ENCODE results near the gene RBM48. TPM values are rescaled to one million over a fixed set of nuclear protein-coding genes. Genes with fewer than 3 reads are reported as not detected.

Gene RBM48
- total and polyA plus RNA-seq, 2 of the 8 experiments (the other 6 are each of a cell fraction or from before 2014, with no cell fraction given): 4.3 to 8.6 TPM

- no peak for TF ChIP-seq CHD7 (IDR thresholded peaks at IDR 0.05; ENCODE audit: insufficient replicate concordance, low read length)
- no peak for TF ChIP-seq JUN (IDR thresholded peaks at IDR 0.05; ENCODE audit: low read depth, low read length)
- TF ChIP-seq HDAC2 (IDR thresholded peaks at IDR 0.05; ENCODE audit: borderline replicate concordance in 1 of 2, low read depth in 2 of 2, low read length in 2 of 2): no peak
- TF ChIP-seq TBP (IDR thresholded peaks at IDR 0.05; ENCODE audit: low read depth, low read length): no peak
- no peak for TF ChIP-seq CBX5 (IDR thresholded peaks at IDR 0.05; ENCODE audit: low read depth, low read length)
- TF ChIP-seq KDM1A (IDR thresholded peaks at IDR 0.05; ENCODE audit: borderline replicate concordance, low read length): no peak
- TF ChIP-seq EZH2 (IDR thresholded peaks at IDR 0.05; ENCODE audit: low read depth, low read length, severe bottlenecking): no peak
- no peak for TF ChIP-seq TEAD4 (IDR thresholded peaks at IDR 0.05; ENCODE audit: low read depth, low read length)
- no peak for TF ChIP-seq PHF8 (conservative IDR thresholded peaks at IDR 0.05; ENCODE audit: low read depth, low read length)
- no peak for TF ChIP-seq POLR2AphosphoS5 (IDR thresholded peaks at IDR 0.05; ENCODE audit: low read depth, low read length)
- no peak for TF ChIP-seq POU5F1 (IDR thresholded peaks at IDR 0.05; ENCODE audit: low read depth, low read length)
- no peak for TF ChIP-seq RBBP5 (IDR thresholded peaks at IDR 0.05; ENCODE audit: borderline replicate concordance, low read depth, low read length)
Observed at GRCh38 chr7:92550194-92550593, 21.6 kb downstream of the RBM48 start (continued).

All from H1 (cell line).